Mesenteric fat pad (tissue), 1 donor: ENCODE measurements around the gene IDH3A. TPM values are rescaled to one million over a fixed set of nuclear protein-coding genes. Genes with fewer than 3 reads are reported as not detected.

Source experiments
- DNase-seq: peaks from one replicate; pipeline ENCODE4 v3.0.0-alpha.2; 2020; ENCODE audit warnings: low spot score
- long read RNA-seq: library from polyadenylated mRNA; unstranded; transcript quantifications from one replicate; pipeline ENCODE4 v2.0.0, GENCODE V29; 2020
- total RNA-seq: library from RNA; stranded (reverse); fragmentation: NEBNext Ultra II Directional; extraction: Animal tissue kit (Norgen Biotek cat#: 25700); gene quantifications from one replicate; pipeline ENCODE4 v1.2.1, GENCODE V29; 2021
- donor health status: DM: yes; HTN: yes; CAD: no.

Gene IDH3A
- 105 TPM for total RNA-seq
- long read RNA-seq, full-length matches to known transcripts, result 141 of 165 reads
- long read RNA-seq, partial matches to known transcripts, result 11 of 165 reads
- long read RNA-seq, other reads (novel, unspliced or antisense), result 13 of 165 reads

DNA sequence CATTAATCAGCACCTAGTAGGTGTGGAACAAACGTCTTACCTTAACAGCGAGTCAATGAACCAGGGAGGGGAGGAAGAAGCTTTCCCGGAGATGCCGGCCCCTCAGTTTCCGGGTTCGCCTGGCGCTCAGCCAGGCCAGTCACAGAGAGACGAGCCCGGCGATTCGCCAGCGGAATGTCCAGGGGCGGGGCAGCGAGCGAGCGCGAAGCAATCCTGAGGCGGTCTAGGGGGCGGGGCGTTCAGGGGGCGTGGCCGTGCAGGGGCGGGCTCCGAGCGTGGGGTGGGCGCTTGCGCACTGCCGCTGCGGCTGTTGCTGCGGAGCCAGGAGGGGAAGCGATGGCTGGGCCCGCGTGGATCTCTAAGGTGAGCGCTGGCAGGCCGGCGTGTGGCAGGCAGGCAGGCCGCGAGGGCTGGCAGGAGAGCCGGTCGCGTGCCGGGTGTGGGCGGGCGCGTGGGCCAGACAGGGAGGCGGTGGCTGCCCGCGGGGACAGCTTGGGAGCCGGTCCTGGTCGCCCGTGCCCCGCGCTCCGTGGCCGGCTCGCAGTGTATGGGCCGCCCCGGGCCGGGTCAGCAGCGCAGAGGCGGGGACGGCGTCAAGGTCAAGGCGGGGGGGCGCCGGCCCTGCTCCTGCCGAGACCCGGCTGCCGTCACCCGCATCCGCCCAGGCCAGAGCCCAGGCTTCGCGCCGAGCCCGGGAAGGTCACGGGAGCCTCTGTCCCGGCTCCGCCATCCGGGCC is at the start of gene IDH3A:
Gene IDH3A (plus strand): TSS at position 295 of the 737 bp plus-strand sequence. CDS start 42 bp downstream, at position 337.
- peak; percentile 100 for DNase-seq

DNA sequence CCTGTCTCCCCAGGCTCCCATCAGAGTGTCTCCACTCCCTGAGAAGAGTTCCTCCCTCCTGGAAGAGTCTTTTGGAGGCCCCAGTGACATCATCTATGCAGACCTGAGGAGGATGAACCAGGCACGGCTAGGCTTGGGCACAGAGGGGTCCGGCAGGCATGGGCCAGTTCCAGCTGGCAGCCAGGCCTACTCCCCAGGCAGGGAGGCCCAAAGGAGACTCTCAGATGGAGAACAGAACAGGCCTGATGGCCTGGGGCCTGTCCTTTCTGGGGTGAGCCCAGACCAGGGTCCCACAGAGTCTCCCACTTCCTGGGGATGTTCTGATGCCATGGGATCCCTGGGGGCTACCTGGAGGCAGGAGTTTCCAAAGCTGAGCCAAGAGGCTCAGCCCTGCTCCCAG is 48.3 kb upstream of the IDH3A start:
- no peak for DNase-seq

DNA sequence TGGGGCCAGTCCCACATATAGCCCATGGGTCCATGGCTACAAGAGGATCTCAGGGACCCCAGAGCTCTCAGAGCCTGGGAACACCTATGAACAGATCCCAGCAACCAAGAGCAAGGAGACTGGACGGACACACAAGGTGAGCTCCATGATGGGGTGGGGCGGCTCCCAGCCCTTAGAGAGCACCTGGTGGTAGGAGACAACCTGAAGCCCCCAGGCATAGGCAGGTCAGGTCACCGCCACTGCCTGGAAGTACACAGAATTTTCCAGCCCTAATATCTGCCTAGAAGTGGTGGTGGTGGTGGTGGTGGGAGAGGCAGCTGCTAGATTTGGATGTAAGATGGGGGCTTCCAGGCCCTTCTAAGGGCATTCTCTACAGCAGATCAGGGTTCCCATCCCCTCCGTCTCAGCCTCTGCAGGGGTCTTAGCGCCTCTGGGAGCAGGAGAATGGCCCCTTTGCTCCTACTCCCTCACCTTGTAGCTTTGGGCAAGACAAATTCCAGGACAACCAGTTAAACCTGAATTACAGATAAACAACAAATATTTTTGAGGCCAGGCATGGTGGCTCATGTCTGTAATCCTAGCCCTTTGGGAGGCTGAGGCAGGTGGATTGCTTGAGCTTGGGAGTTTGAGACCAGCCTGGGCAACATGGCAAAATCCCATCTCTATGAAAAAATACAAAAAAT is 47.6 kb upstream of the IDH3A start:
- DNase-seq, result no peak

DNA sequence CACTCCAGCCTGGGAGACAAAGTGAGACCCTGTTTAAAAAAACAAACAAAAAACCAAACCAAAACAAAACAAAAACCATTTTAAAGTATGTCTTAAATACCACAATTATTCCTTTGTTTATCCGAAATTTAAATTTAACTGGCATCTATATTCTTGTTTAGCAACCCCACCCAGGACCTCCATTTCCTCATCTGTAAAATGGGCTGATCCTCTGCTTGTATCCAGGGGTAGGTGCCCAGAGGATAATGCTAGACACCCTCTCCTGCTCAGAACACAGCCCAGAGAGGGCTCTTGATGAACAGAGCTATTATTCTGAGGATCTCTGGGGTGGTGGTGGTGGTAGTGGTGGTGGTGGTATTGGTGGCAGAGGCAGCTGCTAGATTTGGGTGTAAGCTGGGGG is 47.0 kb upstream of the IDH3A start:
- no peak for DNase-seq

DNA sequence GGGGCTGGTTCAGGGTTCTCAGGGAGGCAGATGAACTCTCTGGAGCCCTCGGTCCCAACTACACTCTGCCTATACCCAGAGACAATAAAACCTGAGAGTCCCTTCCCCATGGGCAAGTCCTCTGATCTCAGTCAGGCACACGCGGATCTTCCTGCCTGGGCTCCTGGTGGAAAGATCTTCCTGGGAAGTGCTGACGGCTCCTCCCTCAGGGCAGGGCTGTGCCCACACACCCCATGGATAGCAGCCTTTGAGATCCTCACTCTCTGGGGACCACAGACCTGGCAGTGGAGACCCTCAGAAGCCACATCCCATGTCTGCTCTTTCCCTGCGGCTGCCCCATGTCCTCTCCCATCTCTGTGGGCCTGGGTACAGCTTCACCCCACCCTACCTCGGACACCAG is 46.4 kb upstream of the IDH3A start:
- no peak for DNase-seq

DNA sequence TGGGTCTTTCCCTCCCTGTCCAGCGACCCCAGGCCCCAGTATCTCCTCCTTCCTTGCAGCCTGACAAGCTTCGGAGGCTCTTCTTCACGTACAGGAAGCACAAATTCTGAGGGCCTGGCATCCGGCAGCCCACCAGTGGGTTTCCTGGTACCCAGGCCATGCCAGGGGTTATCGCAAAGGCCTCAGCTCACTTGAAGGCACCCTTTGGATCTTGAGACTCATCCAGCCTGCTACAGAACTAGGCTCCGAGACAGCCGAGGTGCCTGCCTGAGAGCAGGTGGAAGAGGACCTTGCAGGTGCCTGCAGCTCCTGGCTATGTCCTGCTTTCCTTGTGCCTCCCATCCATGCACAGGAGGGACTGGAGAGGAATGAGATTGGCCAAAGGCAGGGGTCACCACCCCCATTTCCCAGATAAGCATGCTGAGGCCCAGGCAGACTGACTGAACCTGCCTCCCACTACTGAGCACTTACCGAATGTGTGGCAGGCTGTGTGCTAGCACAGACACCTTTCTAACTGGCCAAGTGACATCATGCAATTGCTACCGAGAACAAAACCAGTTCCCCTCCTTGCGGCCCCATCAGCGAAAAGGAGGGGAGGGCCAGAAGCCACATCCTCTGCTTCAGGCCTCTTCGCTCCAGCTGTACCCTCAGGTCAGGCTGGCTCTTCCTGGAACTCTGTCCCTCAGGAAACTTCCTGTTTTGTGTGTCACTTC is 45.6 kb upstream of the IDH3A start:
- no peak for DNase-seq

DNA sequence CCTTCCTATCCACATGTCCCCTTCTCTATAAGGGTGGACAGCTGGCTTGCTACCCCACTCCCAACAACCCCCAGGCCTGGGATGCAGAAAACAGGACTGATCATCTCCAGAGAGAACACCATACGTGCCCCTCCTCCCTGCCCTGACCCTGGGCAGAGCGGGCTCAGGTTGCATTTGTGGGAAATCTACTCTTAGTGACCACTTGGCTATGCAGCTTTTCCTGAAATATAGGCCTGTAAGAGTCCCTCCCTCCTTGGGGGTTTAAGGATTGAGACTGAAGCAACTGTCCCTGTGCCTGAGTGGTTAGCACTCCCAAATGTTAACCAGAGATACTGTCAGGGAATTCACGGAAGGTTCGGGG is 45.1 kb upstream of the IDH3A start:
- no peak for DNase-seq

DNA sequence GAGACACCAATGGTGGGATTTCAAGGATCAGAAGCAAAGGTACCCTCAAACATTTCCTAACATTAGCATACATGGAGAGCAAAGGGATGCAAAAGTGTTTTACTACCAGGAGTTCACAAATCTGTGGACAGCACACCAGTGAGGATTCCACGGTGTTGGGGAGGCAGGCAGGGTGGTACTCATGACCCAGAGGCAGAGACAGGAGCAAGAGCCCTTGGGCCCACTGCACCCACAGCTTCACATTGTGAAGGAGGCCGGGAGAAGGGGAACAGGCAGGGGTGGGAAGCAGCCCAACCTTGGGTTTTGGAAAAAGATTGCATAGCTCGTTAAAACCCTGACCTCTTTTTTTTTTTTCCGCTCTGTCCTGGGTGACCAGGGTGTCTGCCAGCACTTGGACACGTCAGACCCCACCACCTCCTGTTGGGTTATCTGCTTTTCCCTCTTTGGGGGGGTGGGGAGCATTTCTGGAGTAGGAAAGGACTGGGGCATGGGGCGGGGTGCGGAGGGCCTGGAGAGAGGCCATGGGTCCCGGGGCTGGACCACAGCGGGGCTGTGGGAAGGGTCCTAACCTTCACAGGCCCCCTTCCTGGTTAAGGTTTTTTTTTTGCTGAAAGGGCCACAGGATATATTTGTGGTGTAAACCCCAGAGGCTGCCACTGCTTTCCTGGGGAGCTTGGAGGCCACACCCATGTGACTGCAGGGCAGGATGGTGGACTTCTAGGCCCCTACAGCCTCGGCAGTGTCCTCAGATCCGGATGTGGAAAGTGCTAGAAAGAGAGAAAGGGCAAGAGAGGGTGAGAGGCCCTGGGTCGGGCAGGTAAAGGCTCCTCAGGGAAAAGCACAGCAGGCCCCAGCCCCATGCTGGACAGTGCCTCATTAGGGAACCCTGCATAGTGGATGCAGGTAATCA is 44.3 kb upstream of the IDH3A start:
- no peak for DNase-seq

DNA sequence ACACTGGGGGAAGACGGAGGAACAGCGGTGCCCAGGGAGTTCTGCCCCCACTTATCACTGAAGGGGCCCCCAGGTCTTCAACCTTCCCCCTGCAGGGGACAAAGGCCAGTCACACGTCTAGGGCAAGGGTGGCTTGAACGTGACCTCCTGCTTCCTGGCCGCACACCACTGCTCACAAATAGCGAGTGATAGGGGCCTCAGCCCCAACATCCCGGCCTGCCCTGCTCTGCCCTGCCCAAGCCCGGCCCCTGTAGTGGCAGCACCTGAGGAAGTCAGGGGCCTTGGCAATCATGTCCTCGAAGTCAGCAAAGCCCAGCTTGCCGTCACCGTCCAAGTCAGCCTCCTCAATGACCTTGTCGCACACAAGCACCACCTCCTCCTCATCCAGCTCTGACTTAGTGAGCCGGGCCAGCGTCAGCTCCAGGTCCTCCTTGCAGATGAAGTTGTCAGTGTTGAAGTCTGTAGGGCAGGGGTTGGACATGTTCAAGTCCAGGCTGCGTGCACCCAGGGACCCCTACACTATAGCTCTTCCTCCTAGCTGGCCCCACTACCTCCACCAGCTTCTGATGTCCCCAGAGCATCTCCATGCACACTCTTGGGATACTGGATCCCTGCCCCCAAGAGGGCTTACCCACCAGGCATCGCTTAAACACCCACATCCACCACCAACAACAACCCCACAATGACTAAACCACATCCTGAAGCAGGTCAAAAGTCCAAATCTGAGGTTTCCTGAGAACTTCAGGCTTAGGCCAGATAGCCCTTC is 43.5 kb upstream of the IDH3A start:
- DNase-seq, result no peak

DNA sequence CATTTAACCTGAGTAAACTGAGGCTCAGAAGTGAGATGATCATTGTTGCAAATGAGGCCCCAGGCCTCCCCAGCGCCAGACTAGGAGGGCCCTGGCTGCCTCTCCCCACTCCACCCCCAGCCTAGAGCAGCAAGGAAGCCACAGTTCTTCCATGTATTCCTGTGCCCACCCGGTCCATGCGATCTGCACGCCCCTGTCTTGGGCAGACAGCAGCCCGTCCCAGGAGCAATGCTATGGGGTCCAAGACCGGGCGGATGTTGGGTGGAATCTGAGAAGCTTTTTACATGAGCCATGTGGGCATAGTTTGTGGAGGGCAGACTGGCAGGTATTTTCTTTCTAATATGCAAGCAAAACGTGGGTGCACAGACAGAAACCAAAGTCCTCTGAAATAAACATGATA is 41.7 kb upstream of the IDH3A start:
- DNase-seq, result no peak

DNA sequence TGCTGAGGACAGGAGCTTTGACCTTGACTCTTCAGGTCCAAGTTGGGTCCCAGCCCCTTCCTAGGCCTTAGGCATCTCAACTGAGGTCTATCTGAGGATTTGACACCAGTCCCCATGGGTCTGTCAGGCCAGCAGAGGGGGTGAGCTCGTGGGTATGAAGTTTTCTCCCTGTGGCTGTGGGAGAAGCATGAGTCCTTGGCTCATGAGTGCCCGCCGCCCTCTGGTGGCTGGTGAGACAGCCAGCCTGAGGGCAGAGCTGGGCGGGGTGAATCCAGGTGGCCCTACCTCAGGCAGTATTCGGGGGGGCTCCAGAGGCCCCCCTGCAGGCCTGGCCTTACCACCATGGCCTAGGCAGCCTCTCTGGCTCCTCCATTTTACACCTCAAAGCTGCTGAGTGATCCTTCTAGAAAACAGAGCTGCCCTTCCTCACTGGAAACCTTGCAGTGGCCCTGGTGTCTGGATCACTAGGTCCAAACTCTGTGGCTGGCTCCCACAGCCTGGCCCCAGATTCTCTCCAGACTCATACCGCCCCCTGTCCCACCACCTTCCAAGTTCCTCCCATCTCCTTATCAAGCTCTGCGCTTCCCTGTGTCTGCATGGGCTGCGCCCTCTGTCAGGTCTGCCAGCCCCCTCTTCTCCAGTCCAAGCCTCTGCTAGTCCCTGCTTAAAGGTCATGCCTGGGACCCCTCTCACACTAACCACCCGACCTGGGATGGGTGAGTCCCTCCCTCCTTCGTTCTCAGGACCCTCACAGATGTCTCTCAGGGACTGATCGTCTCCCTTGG is 40.7 kb upstream of the IDH3A start:
- peak; percentile 94 for DNase-seq

DNA sequence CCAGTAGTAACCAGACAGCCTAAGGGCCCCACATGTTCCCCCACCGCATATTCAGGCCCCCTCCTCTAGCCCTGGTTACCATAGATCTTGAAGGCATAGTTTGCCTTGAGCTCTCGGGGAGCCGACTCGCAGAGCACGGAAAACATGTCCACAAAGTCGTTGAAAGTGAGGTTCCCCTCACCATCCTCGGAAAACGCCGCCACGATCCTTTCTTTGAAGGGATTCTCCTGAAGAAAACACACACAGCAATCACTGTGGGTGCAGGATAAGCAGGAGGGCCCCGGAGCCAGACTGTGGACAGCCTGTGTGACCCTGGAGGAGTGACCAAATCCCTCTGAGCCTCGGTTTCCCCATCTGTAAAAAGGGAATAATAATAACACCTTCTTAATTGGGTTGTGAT is 40.0 kb upstream of the IDH3A start:
- no peak for DNase-seq

DNA sequence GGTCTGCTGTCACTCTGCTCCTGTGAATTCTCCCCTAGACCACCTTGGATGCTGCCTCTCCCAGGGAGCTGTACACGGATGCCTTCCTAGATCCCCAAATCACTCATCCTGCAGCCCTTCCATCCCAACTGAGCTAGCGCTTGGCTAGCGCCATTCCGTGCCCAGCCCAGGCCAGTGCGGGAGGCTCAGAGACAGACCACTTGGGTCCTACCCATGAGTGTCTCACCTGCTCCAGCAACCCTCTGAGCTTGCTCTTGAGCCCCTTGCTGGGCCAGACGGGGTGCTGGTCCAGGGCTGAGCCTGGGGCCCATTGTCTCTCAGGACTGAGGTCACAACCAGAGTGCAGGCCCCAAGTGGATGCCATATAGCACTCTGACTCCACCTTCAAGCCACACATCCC is 39.1 kb upstream of the IDH3A start:
- no peak for DNase-seq

DNA sequence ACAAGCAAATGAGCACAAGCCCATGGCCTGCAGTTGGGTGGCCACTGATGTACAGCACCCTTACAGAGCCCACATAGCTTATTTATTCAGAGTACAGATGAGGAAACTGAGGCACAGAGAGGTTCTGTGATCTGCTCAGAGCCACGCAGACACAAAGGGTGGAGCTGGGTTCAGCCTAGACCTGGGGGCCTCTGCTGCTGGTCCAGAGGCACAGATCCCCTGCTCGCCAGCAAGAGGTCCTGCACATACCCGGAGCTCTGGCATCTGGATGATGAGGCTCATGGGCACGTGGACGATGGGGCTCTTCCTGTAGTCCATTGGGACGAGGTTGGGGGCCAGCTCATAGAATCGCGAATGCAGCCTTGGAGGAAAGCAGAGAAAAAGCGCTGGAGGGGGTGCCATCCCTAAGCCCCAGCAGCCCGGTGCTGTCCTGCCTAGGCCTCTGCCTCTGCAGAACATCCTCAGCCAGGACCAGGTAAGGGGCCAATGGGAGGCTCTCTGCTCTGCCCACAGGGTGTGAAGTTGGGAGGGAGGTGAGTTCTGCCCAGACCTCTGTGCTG is 38.2 kb upstream of the IDH3A start:
- DNase-seq, result no peak

DNA sequence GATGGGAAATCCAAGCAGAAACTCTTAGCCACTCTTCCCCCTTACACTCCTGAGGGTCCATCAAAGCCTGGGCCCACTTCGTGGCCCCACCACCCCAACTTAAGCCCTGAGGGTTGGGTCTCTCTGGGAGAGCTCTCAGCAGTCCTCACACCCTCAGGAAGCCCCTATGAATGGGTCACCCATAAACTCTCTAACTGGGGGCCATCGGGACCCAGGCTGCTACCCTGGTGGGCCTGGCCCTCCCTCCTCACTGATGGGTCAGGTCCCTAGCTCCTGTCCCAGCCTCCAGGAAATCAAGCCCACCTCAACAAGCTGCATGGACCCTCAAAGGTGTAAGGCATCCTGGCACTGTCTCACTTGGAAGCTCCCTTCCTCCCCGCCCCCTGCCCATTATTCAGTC is 37.4 kb upstream of the IDH3A start:
- no peak for DNase-seq

DNA sequence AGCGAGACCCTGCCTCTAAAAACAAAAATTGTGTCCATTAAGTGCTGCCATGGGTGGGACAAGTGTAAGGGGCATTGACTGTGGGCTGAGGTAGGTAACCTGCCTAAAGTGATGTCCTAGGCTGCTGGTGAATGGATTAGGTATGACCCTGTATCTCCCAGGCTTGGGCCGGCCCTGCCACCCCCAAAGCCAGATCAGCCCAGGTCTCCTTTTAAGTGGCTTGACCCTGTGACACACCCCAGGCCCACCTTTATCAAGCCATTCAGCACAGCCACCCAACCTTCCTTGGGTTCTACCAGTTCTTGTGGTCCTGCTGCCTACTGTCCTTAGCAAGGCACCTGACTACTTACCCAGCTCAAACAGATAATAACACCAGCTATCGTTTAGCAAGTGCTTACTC is 36.6 kb upstream of the IDH3A start:
- no peak for DNase-seq

DNA sequence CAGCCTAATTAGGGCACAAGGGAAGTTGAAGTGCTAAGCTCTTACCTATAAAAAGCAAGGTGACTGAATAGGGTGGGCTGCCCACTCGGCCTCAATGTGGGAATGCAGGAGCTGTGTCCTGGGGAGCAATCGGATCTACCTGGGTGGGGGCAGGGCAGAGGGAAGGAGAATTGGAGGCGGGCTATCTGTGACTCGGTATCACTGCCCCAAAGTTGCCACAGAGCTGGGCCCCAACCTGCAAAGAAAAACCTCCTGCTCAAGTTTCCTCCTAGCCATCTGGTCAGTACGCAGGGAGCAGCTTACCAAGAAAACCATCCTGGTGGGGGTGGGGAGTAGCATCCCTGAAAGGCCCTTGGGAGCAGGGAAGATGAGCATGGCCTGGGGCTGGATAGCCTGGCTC is 28.6 kb upstream of the IDH3A start:
- DNase-seq, result no peak

DNA sequence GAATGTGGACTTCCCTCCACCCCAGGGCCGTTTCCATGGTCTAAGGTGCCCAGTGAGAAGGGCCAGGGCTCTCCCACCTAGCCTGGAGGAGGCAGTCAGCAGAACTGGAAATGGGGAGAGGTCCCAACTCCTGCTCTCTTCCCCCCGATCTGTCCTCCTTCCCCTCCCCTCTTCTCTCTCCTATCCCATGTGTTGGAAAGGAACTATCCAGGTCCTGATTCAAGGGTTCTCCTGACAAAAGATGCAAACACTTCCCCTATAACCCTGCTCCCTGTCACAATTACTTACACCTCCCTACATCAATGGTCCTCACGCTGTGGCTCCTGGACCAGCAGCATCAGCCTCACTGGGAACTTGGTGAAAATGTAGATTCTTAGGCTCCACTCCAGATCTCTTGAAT is 23.9 kb upstream of the IDH3A start:
- no peak for DNase-seq

DNA sequence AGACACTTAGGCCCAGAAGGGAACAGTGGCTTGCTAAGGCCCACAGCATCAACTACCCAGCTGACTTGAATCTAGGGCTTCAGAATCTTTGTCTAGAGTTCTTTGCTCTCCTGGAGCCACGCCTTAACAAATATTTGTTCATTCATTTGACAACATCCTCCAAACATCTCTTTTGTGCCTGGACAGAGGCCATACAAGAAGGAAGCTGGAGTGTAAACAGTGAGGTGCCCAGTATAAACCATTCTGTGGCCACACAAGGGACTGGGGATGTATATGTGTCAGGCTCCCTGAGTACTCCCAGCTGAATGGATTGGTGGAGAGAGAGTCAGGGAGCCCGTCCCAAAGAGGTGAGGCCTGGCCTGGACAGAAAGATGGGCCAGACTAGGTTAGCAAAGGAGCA is 21.3 kb upstream of the IDH3A start:
- DNase-seq, result no peak
